PC-3 (cell line): ENCODE results near the gene PLCB4. TPM values are rescaled to one million over a fixed set of nuclear protein-coding genes. Genes with fewer than 3 reads are reported as not detected.

ENCODE experiments used
- ATAC-seq: fragments of 200-7000 bp; cut with Tn5 transposase; 2 replicates; pipeline ENCODE4 v1.9.1; 2020; ENCODE audit warnings: mild to moderate bottlenecking, moderate library complexity
- BruUV-seq: library from RNA; stranded (reverse); fragments of 400-500 nt; replicated peaks from 2 replicates; lab custom pipeline; 2021; lab: Mats Ljungman, UMichigan
- CTCF ChIA-PET: fragments of 300-600 bp; sonication (Branson Sonifier 250); formaldehyde crosslinking; loops from one replicate; lab custom pipeline; 2022; ENCODE audit warnings: antibody characterized with exemption; lab: Charles Lee
- POLR2A ChIA-PET: fragments of 300-600 bp; sonication (Branson Sonifier 250); formaldehyde crosslinking; loops from one replicate; lab custom pipeline; 2022; ENCODE audit warnings: antibody characterized with exemption; ENCODE audit not compliant: unreplicated experiment; lab: Charles Lee
- DNase-seq: peaks from one replicate; pipeline ENCODE4 v3.0.0-alpha.2; 2015
- H2AFZ ChIP-seq: fragments of 300-600 bp; sonication (generic); 2 replicates; pipeline ENCODE4 v1.6.0; 2016; ENCODE audit warnings: antibody characterized with exemption, low read length
- H3F3A ChIP-seq: fragments of 300-600 bp; sonication (generic); one replicate; pipeline ENCODE4 v1.6.0; 2017; ENCODE audit warnings: antibody characterized with exemption, low read length, control low read depth, mild to moderate bottlenecking; ENCODE audit not compliant: unreplicated experiment
- H3K27ac ChIP-seq: fragments of 300-600 bp; sonication (generic); 2 replicates; pipeline ENCODE4 v1.5.1; 2016; ENCODE audit warnings: mild to moderate bottlenecking, low read length
- H3K27me3 ChIP-seq: fragments of 300-600 bp; sonication (generic); 2 replicates; pipeline ENCODE4 v1.6.1; 2016; ENCODE audit warnings: low read length, mixed read lengths
- H3K36me3 ChIP-seq: fragments of 300-600 bp; sonication (generic); 2 replicates; pipeline ENCODE4 v1.6.1; 2016; ENCODE audit warnings: low read depth, mixed run types, low read length, mixed read lengths
- H3K4me1 ChIP-seq: fragments of 300-600 bp; sonication (generic); 2 replicates; pipeline ENCODE4 v1.5.1; 2016; ENCODE audit warnings: low read length; ENCODE audit not compliant: insufficient read depth
- H3K4me2 ChIP-seq: fragments of 300-600 bp; sonication (generic); 2 replicates; pipeline ENCODE4 v1.6.0; 2016; ENCODE audit warnings: low read length
- H3K4me3 ChIP-seq: fragments of 300-600 bp; sonication (generic); 2 replicates; pipeline ENCODE4 v1.5.1; 2016; ENCODE audit warnings: mild to moderate bottlenecking, low read length, mixed read lengths
- H3K79me2 ChIP-seq: fragments of 300-600 bp; sonication (generic); 2 replicates; pipeline ENCODE4 v1.6.1; 2017; ENCODE audit warnings: low read length, mixed read lengths
- H3K9ac ChIP-seq: fragments of 300-600 bp; sonication (generic); 2 replicates; pipeline ENCODE4 v1.6.0; 2016; ENCODE audit warnings: mild to moderate bottlenecking, low read length
- H3K9me2 ChIP-seq: fragments of 300-600 bp; sonication (generic); replicated peaks from 2 replicates; pipeline ENCODE4 v1.6.1; 2016; ENCODE audit warnings: mixed run types, low read length, mixed read lengths
- H3K9me3 ChIP-seq: fragments of 300-600 bp; sonication (generic); 2 replicates; pipeline ENCODE4 v1.6.1; 2016; ENCODE audit warnings: low read length, mixed read lengths
- H4K20me1 ChIP-seq: fragments of 300-600 bp; sonication (generic); 2 replicates; pipeline ENCODE4 v1.6.1; 2016; ENCODE audit warnings: low read length, mixed read lengths
- CTCF ChIP-seq: fragments of 300-600 bp; sonication (generic); conservative IDR thresholded peaks from 2 replicates; pipeline ENCODE4 v1.5.1; 2017; ENCODE audit warnings: antibody characterized with exemption, low read depth, mild to moderate bottlenecking, low read length
- EZH2 ChIP-seq: fragments of 300-600 bp; sonication (generic); IDR thresholded peaks from one replicate; pipeline ENCODE4 v1.6.1; 2017; ENCODE audit warnings: antibody characterized with exemption, mild to moderate bottlenecking, low read length; ENCODE audit not compliant: unreplicated experiment
- EZH2phosphoT487 ChIP-seq: fragments of 300-600 bp; sonication (generic); IDR thresholded peaks from 2 replicates; pipeline ENCODE4 v1.6.1; 2018; ENCODE audit warnings: mild to moderate bottlenecking, antibody characterized with exemption, low read length, borderline replicate concordance
- intact Hi-C: fragments of 100-400 bp; cut with micrococcal nuclease; formaldehyde crosslinking; loops from 2 replicates; pipeline ENCODE4 v1.9.0; 2023
- total RNA-seq: library from RNA; depleted of rRNA; stranded (reverse); fragments of >200 nt; gene quantifications from 2 replicates; pipeline ENCODE4 v1.2.3, GENCODE V29; 2014

The PLCB4 gene
- total RNA-seq, 1 experiment from 2014 or later = 25.4 TPM

DNA sequence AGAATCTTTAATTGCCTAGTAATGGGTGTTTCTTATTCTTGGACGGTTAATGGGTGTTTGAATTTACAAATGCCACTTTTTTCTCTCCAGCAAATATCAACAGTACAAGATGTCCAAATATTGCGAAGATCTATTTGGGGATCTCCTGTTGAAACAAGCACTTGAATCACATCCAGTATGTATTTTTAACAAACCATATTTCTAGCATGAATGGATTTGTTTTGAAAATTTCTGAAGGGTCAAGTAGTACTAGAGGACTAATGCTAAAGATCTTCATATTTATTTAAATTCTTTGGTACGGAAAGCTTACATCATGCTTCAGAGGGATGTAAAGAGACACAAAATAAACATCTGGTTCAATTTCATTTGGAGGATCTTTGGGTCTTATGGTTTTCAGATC is 321.6 kb downstream of the PLCB4 start:
- no peak for DNase-seq
- intact Hi-C loops = no loop called here
- no peak overlapping the region for H3K4me3 ChIP-seq
- no peaks in the 10 kb centered on the region for H3K79me2 ChIP-seq
- TF ChIP-seq EZH2phosphoT487 = no peak
- no peak for TF ChIP-seq CTCF
- no peak for TF ChIP-seq EZH2
- no peak overlapping the region for H3K4me2 ChIP-seq
- H3K9me2 ChIP-seq = no peaks in the 10 kb centered on the region
- ChIA-PET POLR2A (no interaction called here), CTCF (no interaction called here)
- H3F3A ChIP-seq = no peaks in the 10 kb centered on the region
- H3K27me3 ChIP-seq = no peaks in the 10 kb centered on the region
- no peak for ATAC-seq
- H3K9ac ChIP-seq = no peak overlapping the region
- no peaks in the 10 kb centered on the region for H4K20me1 ChIP-seq
- no peaks in the 10 kb centered on the region for H3K4me1 ChIP-seq
- no peak overlapping the region for H3K27ac ChIP-seq
- H3K9me3 ChIP-seq = no peaks in the 10 kb centered on the region
- no peaks in the 10 kb centered on the region for H3K36me3 ChIP-seq
- BruUV-seq = no TSS peak
- no peak overlapping the region for H2AFZ ChIP-seq

- Histone ChIP-seq H2AFZ (no peak overlapping the region), H3K79me2 (no peaks in the 10 kb centered on the region), H3K27me3 (no peaks in the 10 kb centered on the region), H3K9me2 (no peaks in the 10 kb centered on the region), H3F3A (no peaks in the 10 kb centered on the region), H4K20me1 (no peaks in the 10 kb centered on the region), H3K36me3 (0 out of 2 replicates have a peak, but pooled peaks cover 3% of the 10 kb centered on the region), H3K4me1 (no peaks in the 10 kb centered on the region), H3K4me3 (no peak overlapping the region), H3K4me2 (no peak overlapping the region), H3K27ac (no peak overlapping the region), H3K9me3 (no peaks in the 10 kb centered on the region), H3K9ac (no peak overlapping the region)
- TF ChIP-seq EZH2 (no peak), CTCF (peak; percentile 93)
- intact Hi-C loops = loop anchor here (1.0 kb wide), 2 partner anchors 603 to 634 kb away; no protein-coding TSS in a partner anchor
- ChIA-PET POLR2A (interaction anchor here (0.6 kb wide), 1 partner anchor 321 kb away, joined by 9 read pairs; no protein-coding TSS in a partner anchor), CTCF (interaction anchor here (0.5 to 1.2 kb wide), 11 partner anchors 12 to 637 kb away, joined by 3 to 22 read pairs (median 3); no protein-coding TSS in a partner anchor)
- no TSS peak for BruUV-seq
- DNase-seq (peak; percentile 82), ATAC-seq (peak; percentile 99)
These were observed 324.3 kb downstream of the PLCB4 start for GRCh38 chr20:9392892-9393857.

- no peaks in the 10 kb centered on the region for H3K79me2 ChIP-seq
- no peak overlapping the region for H2AFZ ChIP-seq
- H3K9ac ChIP-seq = no peak overlapping the region
- no peaks in the 10 kb centered on the region for H4K20me1 ChIP-seq
- H3K4me3 ChIP-seq = no peak overlapping the region
- H3F3A ChIP-seq = no peaks in the 10 kb centered on the region
- H3K27ac ChIP-seq = no peak overlapping the region
- no peaks in the 10 kb centered on the region for H3K9me3 ChIP-seq
- ChIA-PET CTCF (interaction anchor here (0.6 to 0.9 kb wide), 2 partner anchors 214 to 222 kb away, joined by 3 read pairs; no protein-coding TSS in a partner anchor), POLR2A (no interaction called here)
- no peak for DNase-seq
- no peak for ATAC-seq
- H3K9me2 ChIP-seq = no peaks in the 10 kb centered on the region
- TF ChIP-seq EZH2 = no peak
- no peak for TF ChIP-seq EZH2phosphoT487
- no peak for TF ChIP-seq CTCF
- no TSS peak for BruUV-seq
- H3K4me2 ChIP-seq = no peak overlapping the region
- H3K36me3 ChIP-seq = 0 out of 2 replicates have a peak, but pooled peaks cover 3% of the 10 kb centered on the region
- intact Hi-C loops = no loop called here
- no peaks in the 10 kb centered on the region for H3K27me3 ChIP-seq
- H3K4me1 ChIP-seq = no peaks in the 10 kb centered on the region
These were observed 327.1 kb downstream of the PLCB4 start for GRCh38 chr20:9395971-9396370.
